Left hindlimb (tissue), 1 donor: ENCODE data around the gene CD99.
A peak's percentile ranks its signal among the peaks of the same experiment; 100 is the strongest.
"Not testable (repeated sequence)": the region's sequence is repeated elsewhere in the genome, so short reads cannot be mapped to it uniquely, and the experiment has no call there.

ENCODE experiments used
- DNase-seq: peaks from one replicate; pipeline ENCODE4 v3.0.0-alpha.2; 2018

The CD99 gene

GRCh38 chrX:2690856-2691542 lies at the start of gene CD99:
Gene CD99 (plus strand): TSS chrX:2691295. CDS start chrX:2691361, 66 bp downstream.
- peak; percentile 97 for DNase-seq

- no peak for DNase-seq
These were observed 48.9 kb upstream of the CD99 start for GRCh38 chrX:2642146-2642545.

- no peak for DNase-seq
These were observed 48.3 kb upstream of the CD99 start for GRCh38 chrX:2642791-2643190.

DNA sequence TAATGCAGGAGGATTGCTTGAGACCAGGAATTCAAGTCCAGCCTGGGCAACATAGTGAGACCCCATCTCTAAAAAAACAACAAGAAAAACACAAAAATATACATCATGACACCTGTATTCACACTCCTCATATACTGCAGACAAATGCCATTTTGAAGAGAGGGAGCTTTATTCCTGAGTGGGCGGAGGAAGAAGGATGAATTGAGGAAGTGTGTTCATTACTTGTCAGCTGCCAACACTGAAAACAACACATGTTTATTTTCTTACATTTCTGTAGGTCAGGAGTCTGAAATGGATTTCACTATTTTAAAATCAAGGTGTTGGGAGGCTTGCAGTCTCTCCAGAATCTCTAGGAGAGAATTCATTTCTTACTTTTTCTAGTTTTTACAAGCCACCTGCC lies 47.2 kb upstream of the CD99 start:
- DNase-seq, result no peak

- no peak for DNase-seq
These were observed 45.5 kb upstream of the CD99 start for GRCh38 chrX:2645563-2645962.

DNA sequence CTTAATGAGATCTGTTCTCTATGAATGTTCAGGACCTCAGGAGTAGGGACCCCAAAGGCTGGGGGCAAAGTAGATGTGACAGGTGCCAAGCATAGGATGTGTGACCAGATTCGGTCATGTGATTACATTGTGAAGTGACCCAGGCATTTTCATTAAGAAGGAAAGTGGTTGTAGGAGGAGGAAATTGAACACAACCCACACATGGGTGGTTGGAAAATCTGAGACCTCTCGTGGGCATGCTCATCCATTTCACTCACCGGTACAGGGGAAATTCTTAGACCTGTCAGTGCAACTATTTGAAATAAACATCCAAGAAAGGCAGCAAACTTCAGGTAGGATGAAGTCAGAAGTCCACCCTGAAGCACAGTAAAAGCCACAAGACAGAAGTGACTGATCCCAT lies 43.5 kb upstream of the CD99 start:
- DNase-seq, result no peak

DNA sequence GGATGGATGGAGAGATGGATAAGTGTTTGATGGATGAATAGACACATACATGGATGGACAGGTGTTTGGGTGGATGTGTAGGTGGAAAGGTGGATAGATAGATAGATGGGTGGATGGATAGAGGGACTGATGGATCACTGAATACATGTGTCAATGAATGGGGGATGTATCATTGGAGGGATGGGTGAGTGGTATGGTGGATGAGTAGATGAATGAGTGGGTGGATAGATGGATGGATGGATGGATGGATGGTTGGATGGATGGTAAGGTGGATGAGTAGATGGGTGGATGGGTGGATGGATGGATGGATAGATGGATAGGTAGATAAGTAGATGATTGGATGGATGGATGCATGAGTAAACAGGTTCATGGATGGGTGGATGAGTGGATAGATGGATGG lies 41.1 kb upstream of the CD99 start:
- DNase-seq, result no peak

DNA sequence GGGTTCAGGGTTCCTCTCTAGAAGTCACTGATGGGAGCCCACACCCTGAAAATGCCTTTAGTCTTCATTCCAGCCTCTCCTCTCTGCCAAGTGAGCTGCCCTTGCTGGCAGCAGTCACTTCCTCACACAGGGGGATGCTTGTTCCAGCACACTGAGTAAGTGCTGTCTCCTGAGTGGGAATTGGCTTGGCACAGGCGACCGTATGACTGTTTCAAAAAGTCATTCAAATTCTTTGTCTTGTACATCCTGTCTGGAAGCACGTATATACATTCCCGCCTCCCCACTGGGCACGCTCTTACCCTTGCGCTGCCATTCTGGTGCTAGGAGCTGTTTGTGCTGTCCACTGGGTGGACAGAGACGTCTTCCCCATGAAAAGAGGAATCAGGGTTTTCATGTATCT lies 40.2 kb upstream of the CD99 start:
- no peak for DNase-seq

DNA sequence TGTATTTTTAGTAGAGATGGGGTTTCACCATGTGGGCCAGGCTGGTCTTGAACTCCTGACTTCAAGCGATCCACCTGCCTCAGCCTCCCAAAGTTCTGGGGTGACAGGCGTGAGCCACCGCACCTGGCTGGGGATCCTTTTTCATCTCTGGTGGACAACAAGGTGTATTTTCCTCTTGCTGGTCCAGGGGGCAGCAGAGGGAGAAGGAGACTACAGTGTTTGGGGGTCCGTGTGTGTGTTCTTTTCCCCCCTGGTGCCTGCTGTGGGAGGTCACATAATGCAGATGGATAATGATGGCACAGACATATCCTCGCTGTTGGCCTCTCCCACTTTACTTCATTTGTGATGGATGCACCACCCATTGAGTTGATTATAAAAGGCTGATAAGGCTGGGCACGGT lies 39.0 kb upstream of the CD99 start:
- DNase-seq, result no peak

- no peak for DNase-seq
These were observed 36.4 kb upstream of the CD99 start for GRCh38 chrX:2654436-2655340.

- no peak for DNase-seq
These were observed 34.7 kb upstream of the CD99 start for GRCh38 chrX:2656257-2656836.

- no peak for DNase-seq
These were observed 33.5 kb upstream of the CD99 start for GRCh38 chrX:2657532-2658113.

- DNase-seq, result no peak
These were observed 32.4 kb upstream of the CD99 start for GRCh38 chrX:2658585-2659292.

- DNase-seq, result no peak
These were observed 28.5 kb upstream of the CD99 start for GRCh38 chrX:2662586-2662985.

DNA sequence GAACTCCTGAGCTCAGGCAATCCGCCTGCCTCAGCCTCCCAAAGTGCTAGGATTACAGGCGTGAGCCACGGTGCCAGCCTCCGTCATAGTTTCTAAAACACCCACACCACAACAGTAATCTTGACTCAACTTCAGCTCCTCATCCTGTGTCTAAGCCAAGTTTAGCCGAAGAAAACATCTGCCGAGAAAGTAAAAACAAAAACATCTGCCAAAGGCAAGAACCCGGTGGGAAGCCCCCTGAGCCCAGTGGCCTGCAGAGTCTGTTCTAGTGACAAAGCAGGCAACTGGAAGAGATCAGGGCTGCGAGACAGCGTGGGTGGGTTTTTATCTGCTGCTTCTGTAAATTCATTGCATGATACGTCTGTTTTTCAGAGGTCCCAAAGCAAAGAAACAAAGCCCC lies 26.6 kb upstream of the CD99 start:
- DNase-seq, result peak; percentile 56

GRCh38 chrX:2665387-2666304 lies 25.4 kb upstream of the CD99 start:
- no peak for DNase-seq

- no peak for DNase-seq
These were observed 24.6 kb upstream of the CD99 start for GRCh38 chrX:2666491-2666890.

DNA sequence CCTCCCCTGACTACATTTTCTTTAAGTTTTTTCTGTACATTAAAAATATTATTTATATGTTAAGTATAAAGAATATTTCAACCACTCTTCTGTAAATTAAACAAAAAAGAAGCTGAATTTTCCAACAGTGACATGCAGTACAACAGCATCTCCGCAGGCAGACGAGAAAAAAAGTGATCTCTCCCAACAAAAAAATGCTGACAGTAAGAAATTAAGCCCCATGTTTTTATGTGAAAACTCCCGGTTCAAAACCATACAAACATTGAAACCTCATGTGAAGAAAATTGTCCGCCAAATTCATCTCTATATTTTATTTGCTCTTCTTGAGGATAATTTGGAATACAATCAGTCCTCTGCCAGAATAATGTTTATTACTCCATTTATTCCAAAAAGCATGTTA lies 20.1 kb upstream of the CD99 start:
- no peak for DNase-seq

DNA sequence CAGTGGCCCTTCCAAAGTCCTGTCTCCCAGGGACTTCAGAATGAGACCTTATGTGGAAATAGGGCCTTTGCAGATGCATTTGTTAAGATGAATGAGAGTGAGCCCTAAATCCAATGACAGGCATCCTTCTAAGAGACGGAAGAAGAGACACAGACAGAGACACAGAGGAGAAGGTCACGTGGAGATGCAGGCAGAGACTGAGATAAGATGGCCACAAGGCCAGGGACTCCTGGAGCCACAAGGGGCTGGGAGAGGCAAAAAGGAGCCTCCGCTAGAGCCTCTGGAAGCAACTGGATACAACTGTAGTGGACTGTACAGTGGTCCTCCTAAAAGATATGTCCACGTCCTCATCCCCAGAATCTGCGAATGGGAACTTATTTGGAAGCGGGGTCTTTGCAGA lies 19.0 kb upstream of the CD99 start:
- no peak for DNase-seq

- DNase-seq, result no peak
These were observed 17.5 kb upstream of the CD99 start for GRCh38 chrX:2673611-2674010.

DNA sequence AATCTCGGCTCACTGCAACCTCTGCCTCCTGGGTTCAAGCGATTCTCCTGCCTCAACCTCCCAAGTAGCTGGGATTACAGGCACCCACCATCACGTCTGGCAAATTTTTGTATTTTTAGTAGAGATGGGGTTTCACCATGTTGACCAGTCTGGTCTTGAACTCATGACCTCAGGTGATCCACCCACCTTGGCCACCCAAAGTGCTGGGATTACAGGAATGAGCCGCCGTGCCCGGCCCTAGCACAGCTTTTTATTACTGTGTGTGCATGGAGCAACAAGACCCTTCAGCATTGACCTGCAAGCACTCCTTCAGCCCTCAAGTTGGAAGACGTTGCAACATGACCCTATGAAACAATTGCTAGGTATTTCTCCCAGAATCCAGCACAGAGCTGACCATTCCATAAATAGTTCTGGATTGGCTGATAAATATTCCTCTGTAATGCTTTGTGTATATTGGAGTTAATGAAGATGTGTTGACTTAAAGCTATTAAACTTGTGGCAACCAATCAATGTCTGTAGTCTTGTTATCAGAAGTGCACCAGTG lies 15.4 kb upstream of the CD99 start:
- not testable (repeated sequence) for DNase-seq
